Adrenal gland (tissue), 5 donors: ENCODE measurements around the gene SNAP47.

Source experiments
- POLR2A ChIP-seq, 2 donors: fragments of 450-650 bp; IDR thresholded peaks; one replicate each; pipeline ENCODE4 v1.6.1; 2017; ENCODE audit warnings: antibody characterized with exemption in 2 of 2, mild to moderate bottlenecking in 2 of 2, moderate library complexity in 1 of 2
- TF ChIP-seq, protein P1 (sequence below), 6 experiments: fragments of 450-650 bp in 4 of 6; fragments of 200-600 bp in 2 of 6; sonication (generic) in 1 of 6; IDR thresholded peaks; 1 replicate in 5 of 6; 2 replicates in 1 of 6; pipeline versions ENCODE4 v1.5.1 to v1.8.0; 2016 to 2021; ENCODE audit warnings: antibody characterized with exemption in 6 of 6, mild to moderate bottlenecking in 2 of 6, moderate library complexity in 1 of 6
- donor health status: DM: no; HTN: no; CAD: no.

DNA sequence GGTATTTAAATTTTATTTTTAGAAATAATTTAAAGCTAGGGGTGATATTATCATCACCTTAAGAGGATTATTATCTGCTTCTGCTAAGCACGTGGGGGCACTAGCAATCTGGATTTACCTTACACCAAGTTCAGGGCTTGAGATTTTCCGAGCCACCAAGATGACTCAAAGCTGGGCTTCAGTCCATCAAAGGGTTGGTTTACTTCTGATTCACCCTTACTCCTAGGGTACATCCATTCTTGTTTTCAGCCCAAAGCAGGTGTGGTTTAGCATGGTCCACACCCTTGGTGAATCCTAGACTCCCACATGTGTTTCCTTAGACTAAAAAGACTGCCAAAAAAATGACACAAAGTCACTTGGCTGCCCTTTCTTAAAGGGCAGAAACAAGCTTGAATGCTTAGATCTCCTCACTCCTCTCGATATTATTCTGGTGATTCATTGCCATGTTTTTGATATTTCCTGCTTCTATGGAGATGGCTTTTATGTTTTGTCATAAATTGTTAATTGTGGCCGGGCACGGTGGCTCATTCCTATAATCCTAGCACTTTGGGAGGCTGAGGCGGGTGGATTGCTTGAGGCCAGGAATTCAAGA lies 70.5 kb downstream of the SNAP47 start:
- TF ChIP-seq, protein P1, sequence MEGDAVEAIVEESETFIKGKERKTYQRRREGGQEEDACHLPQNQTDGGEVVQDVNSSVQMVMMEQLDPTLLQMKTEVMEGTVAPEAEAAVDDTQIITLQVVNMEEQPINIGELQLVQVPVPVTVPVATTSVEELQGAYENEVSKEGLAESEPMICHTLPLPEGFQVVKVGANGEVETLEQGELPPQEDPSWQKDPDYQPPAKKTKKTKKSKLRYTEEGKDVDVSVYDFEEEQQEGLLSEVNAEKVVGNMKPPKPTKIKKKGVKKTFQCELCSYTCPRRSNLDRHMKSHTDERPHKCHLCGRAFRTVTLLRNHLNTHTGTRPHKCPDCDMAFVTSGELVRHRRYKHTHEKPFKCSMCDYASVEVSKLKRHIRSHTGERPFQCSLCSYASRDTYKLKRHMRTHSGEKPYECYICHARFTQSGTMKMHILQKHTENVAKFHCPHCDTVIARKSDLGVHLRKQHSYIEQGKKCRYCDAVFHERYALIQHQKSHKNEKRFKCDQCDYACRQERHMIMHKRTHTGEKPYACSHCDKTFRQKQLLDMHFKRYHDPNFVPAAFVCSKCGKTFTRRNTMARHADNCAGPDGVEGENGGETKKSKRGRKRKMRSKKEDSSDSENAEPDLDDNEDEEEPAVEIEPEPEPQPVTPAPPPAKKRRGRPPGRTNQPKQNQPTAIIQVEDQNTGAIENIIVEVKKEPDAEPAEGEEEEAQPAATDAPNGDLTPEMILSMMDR (IDR thresholded peaks at IDR 0.05), result no peak
- no peak for TF ChIP-seq POLR2A (IDR thresholded peaks at IDR 0.05)
